ENCODE results near the gene MAP3K4.
A peak's percentile ranks its signal among the peaks of the same experiment; 100 is the strongest.

MAP3K4 gene

GRCh38 chr6:161048641-161049040, 57.1 kb downstream of the MAP3K4 start:
- peak; percentile 64 for DNase-seq

GRCh38 chr6:161050134-161050765, 58.7 kb downstream of the MAP3K4 start:
- DNase-seq: no peak

GRCh38 chr6:161053103-161053502, 61.5 kb downstream of the MAP3K4 start:
- no peak for DNase-seq

- no peak for DNase-seq
Measured at GRCh38 chr6:161054876-161055275, 63.3 kb downstream of the MAP3K4 start.

GRCh38 chr6:161056451-161056850, 64.9 kb downstream of the MAP3K4 start:
- no peak for DNase-seq

GRCh38 chr6:161057103-161058091, 65.8 kb downstream of the MAP3K4 start:
- DNase-seq: peak; percentile 20

GRCh38 chr6:161058741-161059140, 67.2 kb downstream of the MAP3K4 start:
- DNase-seq: no peak

- no peak for DNase-seq
Measured at GRCh38 chr6:161061576-161061975, 70.0 kb downstream of the MAP3K4 start.

- no peak for DNase-seq
Measured at GRCh38 chr6:161064915-161065314, 73.3 kb downstream of the MAP3K4 start.

- peak; percentile 26 for DNase-seq
Measured at GRCh38 chr6:161066511-161066910, 74.9 kb downstream of the MAP3K4 start.

GRCh38 chr6:161067749-161068148, 76.2 kb downstream of the MAP3K4 start:
- DNase-seq: peak; percentile 69

- peak; percentile 86 for DNase-seq
Measured at GRCh38 chr6:161068321-161068741, 76.8 kb downstream of the MAP3K4 start.

- no peak for DNase-seq
Measured at GRCh38 chr6:161073930-161074329, 82.4 kb downstream of the MAP3K4 start.

GRCh38 chr6:161074496-161075121, 83.0 kb downstream of the MAP3K4 start:
- peak; percentile 26 for DNase-seq

GRCh38 chr6:161076181-161076677, 84.7 kb downstream of the MAP3K4 start:
- DNase-seq: peak; percentile 64

- no peak for DNase-seq
Measured at GRCh38 chr6:161079566-161080262, 88.1 kb downstream of the MAP3K4 start.

- DNase-seq: no peak
Measured at GRCh38 chr6:161080263-161080970, 88.8 kb downstream of the MAP3K4 start.

GRCh38 chr6:161082215-161082614, 90.6 kb downstream of the MAP3K4 start:
- DNase-seq: no peak

- no peak for DNase-seq
Measured at GRCh38 chr6:161085246-161085645, 93.7 kb downstream of the MAP3K4 start.

- peak; percentile 57 for DNase-seq
Measured at GRCh38 chr6:161088676-161089328, 97.2 kb downstream of the MAP3K4 start.

GRCh38 chr6:161091151-161091550, 99.6 kb downstream of the MAP3K4 start:
- DNase-seq: no peak
